ENCODE results near the gene FOCAD. TPM values are rescaled to one million over a fixed set of nuclear protein-coding genes. Genes with fewer than 3 reads are reported as not detected.

FOCAD gene
- total and polyA plus RNA-seq, 10 of the 15 experiments (the other 5 are each of a cell fraction or from before 2014, with no cell fraction given): 13.7 to 93.0 (median 41.8) TPM

GRCh38 chr9:20854444-20854843 lies 170.4 kb downstream of the FOCAD start:
- intact Hi-C loops (cut with micrococcal nuclease; ENCODE audit: unreplicated experiment): no loop called here
- WGBS (ENCODE audit: insufficient coverage, insufficient replicate concordance, low lambda C conversion rate, missing lambda C conversion rate): 79% methylated on average over 4 of the region's 4 CpGs
- in situ Hi-C loops (cut with MboI): no loop called here

DNA sequence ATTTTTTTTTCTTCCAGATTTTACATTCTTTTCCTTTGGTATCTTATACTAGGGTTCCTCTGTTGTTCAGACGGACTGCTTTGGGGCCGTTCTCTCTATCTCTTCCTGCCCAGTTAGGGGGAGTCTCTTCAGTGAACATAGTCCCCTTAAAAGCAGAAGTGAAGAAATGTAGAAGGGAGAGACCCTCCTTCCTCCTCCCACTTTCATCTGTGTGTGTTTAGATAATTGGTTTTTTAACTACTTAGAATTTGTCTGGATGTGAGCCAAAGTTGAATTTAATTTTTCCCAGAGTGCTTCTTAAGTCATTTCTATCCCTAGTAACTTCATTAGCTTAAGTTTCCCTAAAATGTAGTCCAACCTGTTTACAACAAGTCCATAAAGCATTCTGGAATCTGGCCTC lies 179.9 kb downstream of the FOCAD start:
- intact Hi-C loops (cut with micrococcal nuclease; ENCODE audit: unreplicated experiment): no loop called here
- TF ChIP-seq SUPT20H (IDR thresholded peaks at IDR 0.05; ENCODE audit: borderline replicate concordance, control insufficient read depth, low read depth, low read length) (no peak), SPI1 (IDR thresholded peaks at IDR 0.05; ENCODE audit: borderline replicate concordance, insufficient read depth, low read depth, low read length) (peak; percentile 81; the same call in 1 of the 2 replicates), MTA2 (IDR thresholded peaks at IDR 0.05; ENCODE audit: low read depth) (peak; percentile 72; the same call in 1 of the 2 replicates)
- TF ChIP-seq, protein P1, sequence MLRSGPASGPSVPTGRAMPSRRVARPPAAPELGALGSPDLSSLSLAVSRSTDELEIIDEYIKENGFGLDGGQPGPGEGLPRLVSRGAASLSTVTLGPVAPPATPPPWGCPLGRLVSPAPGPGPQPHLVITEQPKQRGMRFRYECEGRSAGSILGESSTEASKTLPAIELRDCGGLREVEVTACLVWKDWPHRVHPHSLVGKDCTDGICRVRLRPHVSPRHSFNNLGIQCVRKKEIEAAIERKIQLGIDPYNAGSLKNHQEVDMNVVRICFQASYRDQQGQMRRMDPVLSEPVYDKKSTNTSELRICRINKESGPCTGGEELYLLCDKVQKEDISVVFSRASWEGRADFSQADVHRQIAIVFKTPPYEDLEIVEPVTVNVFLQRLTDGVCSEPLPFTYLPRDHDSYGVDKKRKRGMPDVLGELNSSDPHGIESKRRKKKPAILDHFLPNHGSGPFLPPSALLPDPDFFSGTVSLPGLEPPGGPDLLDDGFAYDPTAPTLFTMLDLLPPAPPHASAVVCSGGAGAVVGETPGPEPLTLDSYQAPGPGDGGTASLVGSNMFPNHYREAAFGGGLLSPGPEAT (IDR thresholded peaks at IDR 0.05; ENCODE audit: low read depth): peak; percentile 19; the same call in 1 of the 2 replicates
- WGBS (ENCODE audit: insufficient coverage, insufficient replicate concordance, low lambda C conversion rate, missing lambda C conversion rate): 71% methylated on average over 2 of the region's 2 CpGs

More at GRCh38 chr9:20854444-20854843, 170.4 kb downstream of the FOCAD start:
- no TSS peak for BruUV-seq (replicated peaks)
- Histone ChIP-seq H3K9me3 (replicated peaks; ENCODE audit: control insufficient read depth, insufficient read depth, low read length) (no peaks in the 10 kb centered on the region; the same call in 2 of the 3 replicates), H3K36me3 (ENCODE audit: control insufficient read depth in 2 of 2, insufficient read depth in 2 of 2, low read length in 1 of 2) (no peaks in the 10 kb centered on the region), H3K9ac (ENCODE audit: control insufficient read depth, insufficient read depth, low read length) (no peak overlapping the region), H3K27ac (ENCODE audit: control insufficient read depth, insufficient read depth) (no peak overlapping the region), H4K20me1 (ENCODE audit: control insufficient read depth, insufficient read depth) (no peaks in the 10 kb centered on the region), H3K4me1 (ENCODE audit: control insufficient read depth, insufficient read depth, low read length) (no peaks in the 10 kb centered on the region), H3K27me3 (replicated peaks in 1 of 2; ENCODE audit: control insufficient read depth in 2 of 2, insufficient read depth in 2 of 2, low read length in 1 of 2) (no peaks in the 10 kb centered on the region), H2AFZ (ENCODE audit: control insufficient read depth, low read depth, low read length) (no peak overlapping the region), H3K79me2 (ENCODE audit: control insufficient read depth, insufficient read depth, low read length) (no peaks in the 10 kb centered on the region), H3K4me2 (ENCODE audit: control insufficient read depth, insufficient read depth) (no peak overlapping the region), H3K4me3 (no peak overlapping the region)
- ATAC-seq: no peak
- ChIA-PET CTCF (interaction anchor here (0.7 kb wide), 1 partner anchor 30 kb away, joined by 3 read pairs; no protein-coding TSS in a partner anchor), POLR2A (interaction anchor here (0.6 kb wide), 1 partner anchor 288 kb away, joined by 3 read pairs; no protein-coding TSS in a partner anchor), RAD21 (ENCODE audit: unreplicated experiment) (no interaction called here), SMC1A (ENCODE audit: uncharacterized antibody, unreplicated experiment) (interaction anchor here (1.0 to 1.6 kb wide), 3 partner anchors 14 to 155 kb away, joined by 3 to 9 read pairs (median 3); no protein-coding TSS in a partner anchor)
- DNase-seq (ENCODE audit: low read depth, low spot score): no peak
- no peak for TF ChIP-seq PAX8 (IDR thresholded peaks at IDR 0.05)
- TF ChIP-seq BMI1 (IDR thresholded peaks at IDR 0.05; ENCODE audit: borderline replicate concordance): no peak
- no peak for TF ChIP-seq TBL1XR1 (IDR thresholded peaks at IDR 0.05; ENCODE audit: low read depth, low read length)
- no peak for TF ChIP-seq BHLHE40 (IDR thresholded peaks at IDR 0.05; ENCODE audit: borderline replicate concordance in 1 of 2, low read depth in 2 of 2, low read length in 1 of 2)
- no peak for TF ChIP-seq ZNF24 (IDR thresholded peaks at IDR 0.05)
- FAIRE-seq: no peak

More for the DNA sequence above, 179.9 kb downstream of the FOCAD start:
- Histone ChIP-seq H3K4me1 (ENCODE audit: control insufficient read depth, insufficient read depth, low read length) (no peaks in the 10 kb centered on the region), H3K4me2 (ENCODE audit: control insufficient read depth, insufficient read depth) (no peak overlapping the region), H3K27ac (ENCODE audit: control insufficient read depth, insufficient read depth) (no peak overlapping the region), H3K36me3 (ENCODE audit: control insufficient read depth in 2 of 2, insufficient read depth in 2 of 2, low read length in 1 of 2) (peaks cover 0 to 3% of the 10 kb centered on the region in 2 experiments; a peak in 1 of 4 replicates), H4K20me1 (ENCODE audit: control insufficient read depth, insufficient read depth) (no peaks in the 10 kb centered on the region), H2AFZ (ENCODE audit: control insufficient read depth, low read depth, low read length) (no peak overlapping the region), H3K79me2 (ENCODE audit: control insufficient read depth, insufficient read depth, low read length) (no peaks in the 10 kb centered on the region), H3K4me3 (no peak overlapping the region), H3K9ac (ENCODE audit: control insufficient read depth, insufficient read depth, low read length) (no peak overlapping the region), H3K27me3 (replicated peaks in 1 of 2; ENCODE audit: control insufficient read depth in 2 of 2, insufficient read depth in 2 of 2, low read length in 1 of 2) (no peaks in the 10 kb centered on the region), H3K9me3 (replicated peaks; ENCODE audit: control insufficient read depth, insufficient read depth, low read length) (no peaks in the 10 kb centered on the region)
- peak; percentile 69 for ATAC-seq
- SMC1A ChIA-PET (ENCODE audit: uncharacterized antibody, unreplicated experiment): interaction anchor here (1.0 kb wide), 1 partner anchor 10 kb away, joined by 4 read pairs; no protein-coding TSS in a partner anchor
- RAD21 ChIA-PET (ENCODE audit: unreplicated experiment): no interaction called here
- DNase-seq (ENCODE audit: low read depth, low spot score): no peak
- in situ Hi-C loops (cut with MboI): no loop called here
- POLR2A ChIA-PET: no interaction called here
- no TSS peak for BruUV-seq (replicated peaks)
- FAIRE-seq: no peak
- CTCF ChIA-PET: interaction anchor here (3.7 kb wide), 1 partner anchor 20 kb away, joined by 11 read pairs; no protein-coding TSS in a partner anchor
